ENCODE measurements around the gene SENP3. TPM values are rescaled to one million over a fixed set of nuclear protein-coding genes. Genes with fewer than 3 reads are reported as not detected.

The SENP3 gene
- total and polyA plus RNA-seq, 2 donors (not counting 3 experiments of a cell fraction or from before 2014, with no cell fraction given) = 63.4 to 96.5 TPM

DNA sequence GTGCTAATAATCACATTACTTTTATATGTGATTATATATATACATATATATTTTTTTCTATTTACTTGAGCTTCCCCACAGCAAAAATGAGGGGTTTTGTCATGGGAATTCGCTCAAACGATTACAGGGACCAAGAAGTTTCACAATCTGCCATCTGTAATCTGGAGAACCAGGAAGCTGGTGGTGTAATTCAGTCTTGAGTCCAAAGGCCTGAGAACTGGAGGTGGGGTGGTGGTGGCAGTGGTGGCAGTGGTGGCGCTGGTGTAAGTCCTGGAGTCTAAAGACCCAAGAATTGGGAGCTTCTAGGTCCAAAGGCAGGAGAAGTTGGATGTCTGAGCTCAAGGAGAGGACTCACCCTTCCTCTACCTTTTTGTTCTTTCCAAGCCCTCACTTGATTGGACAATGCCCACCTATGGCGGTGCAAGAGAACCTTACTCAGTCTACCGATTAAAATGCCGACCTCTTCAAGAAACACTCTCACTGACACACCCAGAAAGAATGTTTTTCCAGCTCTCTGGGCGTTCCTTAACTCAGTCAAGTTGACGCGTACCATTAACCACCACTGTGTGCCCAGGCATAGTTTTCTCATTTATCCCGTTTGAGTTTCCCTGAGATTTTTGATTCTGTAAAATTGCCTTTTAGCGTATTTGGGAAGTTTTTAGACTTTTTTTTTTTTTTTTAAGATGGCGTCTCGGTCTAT, 45.7 kb upstream of the SENP3 start:
- ChIA-PET POLR2A (no interaction called here), CTCF (interaction anchor here (0.8 to 5.7 kb wide), 9 partner anchors 9 to 73 kb away, joined by 3 to 314 read pairs (median 5); partner anchors contain the start of genes SENP3, TNFSF12 and TNFSF13)
- Histone ChIP-seq H3K27me3 (ENCODE audit: control insufficient read depth in 2 of 2, insufficient read depth in 2 of 2, low read length in 2 of 2) (no peaks in the 10 kb centered on the region), H3K9me1 (replicated peaks; ENCODE audit: control insufficient read depth, extremely low read depth, insufficient read depth, low read length) (no peaks in the 10 kb centered on the region), H3K27ac (ENCODE audit: insufficient read depth, low read depth, low read length) (no peak overlapping the region), H2AFZ (ENCODE audit: low read depth, low read length) (no peak overlapping the region), H4K20me1 (replicated peaks; ENCODE audit: control insufficient read depth, extremely low read depth, insufficient read depth, low read length) (no peaks in the 10 kb centered on the region), H3K4me3 (replicated peaks in 1 of 3; ENCODE audit: insufficient read depth in 1 of 3, low read depth in 1 of 3, low read length in 3 of 3) (no peak overlapping the region), H3K4me2 (ENCODE audit: insufficient read depth, low read length) (no peak overlapping the region), H3K79me2 (ENCODE audit: control insufficient read depth, insufficient read depth, low read length) (no peaks in the 10 kb centered on the region), H3K9me3 (replicated peaks; ENCODE audit: control insufficient read depth, insufficient read depth, low read length) (no peaks in the 10 kb centered on the region), H3K36me3 (ENCODE audit: control insufficient read depth in 2 of 2, extremely low read depth in 1 of 2, insufficient read depth in 2 of 2, low read length in 2 of 2) (peaks cover 14 to 33% of the 10 kb centered on the region in 2 experiments), H3K9ac (replicated peaks; ENCODE audit: extremely low read depth, insufficient read depth, low read length) (no peak overlapping the region), H3K4me1 (ENCODE audit: control insufficient read depth, extremely low read depth, insufficient read depth, low read length) (no peaks in the 10 kb centered on the region)
- DNase-seq (ENCODE audit: low read depth, low spot score) (no peak), FAIRE-seq (no peak)
- TF ChIP-seq JUN (IDR thresholded peaks at IDR 0.05; ENCODE audit: borderline replicate concordance, insufficient read depth, insufficient read length, low read depth) = no peak
- no peak for TF ChIP-seq POLR2A (IDR thresholded peaks at IDR 0.05; ENCODE audit: low read depth, low read length)
- TF ChIP-seq, protein P1, sequence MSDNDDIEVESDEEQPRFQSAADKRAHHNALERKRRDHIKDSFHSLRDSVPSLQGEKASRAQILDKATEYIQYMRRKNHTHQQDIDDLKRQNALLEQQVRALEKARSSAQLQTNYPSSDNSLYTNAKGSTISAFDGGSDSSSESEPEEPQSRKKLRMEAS (IDR thresholded peaks at IDR 0.05; ENCODE audit: insufficient read depth, insufficient read length) = no peak
- TF ChIP-seq MYC (IDR thresholded peaks at IDR 0.05; ENCODE audit: low read depth, low read length) = no peak
- TF ChIP-seq EZH2 (IDR thresholded peaks at IDR 0.05; ENCODE audit: borderline replicate concordance, low read depth, low read length, severe bottlenecking) = no peak
- TF ChIP-seq POLR2AphosphoS5 (IDR thresholded peaks at IDR 0.05; ENCODE audit: insufficient read depth, low read depth, low read length) = no peak
- TF ChIP-seq GATA2 (IDR thresholded peaks at IDR 0.05; ENCODE audit: insufficient read depth, insufficient read length, low read depth, low read length) = no peak
- no peak for TF ChIP-seq FOS (IDR thresholded peaks at IDR 0.05; ENCODE audit: borderline replicate concordance, insufficient read depth, low read length)
- TF ChIP-seq, protein P2, sequence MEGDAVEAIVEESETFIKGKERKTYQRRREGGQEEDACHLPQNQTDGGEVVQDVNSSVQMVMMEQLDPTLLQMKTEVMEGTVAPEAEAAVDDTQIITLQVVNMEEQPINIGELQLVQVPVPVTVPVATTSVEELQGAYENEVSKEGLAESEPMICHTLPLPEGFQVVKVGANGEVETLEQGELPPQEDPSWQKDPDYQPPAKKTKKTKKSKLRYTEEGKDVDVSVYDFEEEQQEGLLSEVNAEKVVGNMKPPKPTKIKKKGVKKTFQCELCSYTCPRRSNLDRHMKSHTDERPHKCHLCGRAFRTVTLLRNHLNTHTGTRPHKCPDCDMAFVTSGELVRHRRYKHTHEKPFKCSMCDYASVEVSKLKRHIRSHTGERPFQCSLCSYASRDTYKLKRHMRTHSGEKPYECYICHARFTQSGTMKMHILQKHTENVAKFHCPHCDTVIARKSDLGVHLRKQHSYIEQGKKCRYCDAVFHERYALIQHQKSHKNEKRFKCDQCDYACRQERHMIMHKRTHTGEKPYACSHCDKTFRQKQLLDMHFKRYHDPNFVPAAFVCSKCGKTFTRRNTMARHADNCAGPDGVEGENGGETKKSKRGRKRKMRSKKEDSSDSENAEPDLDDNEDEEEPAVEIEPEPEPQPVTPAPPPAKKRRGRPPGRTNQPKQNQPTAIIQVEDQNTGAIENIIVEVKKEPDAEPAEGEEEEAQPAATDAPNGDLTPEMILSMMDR (IDR thresholded peaks at IDR 0.05; ENCODE audit: extremely low read depth in 1 of 2, insufficient read depth in 1 of 2, low read depth in 1 of 2, low read length in 2 of 2) = no peak
- intact Hi-C loops (cut with micrococcal nuclease) = no loop called here
- no TSS peak for BruUV-seq (replicated peaks)
- dilution Hi-C loops (cut with MboI; ENCODE audit: extremely low pct_ligation_motif_present, low sequenced_read_pairs) = no loop called here
